Natural killer cell (primary cell): ENCODE results near the gene SAFB2. TPM values are rescaled to one million over a fixed set of nuclear protein-coding genes. Genes with fewer than 3 reads are reported as not detected.

Experiments
- ATAC-seq, 3 donors: fragments of 150-1000 bp in 2 of 3; fragments of 200-7000 bp in 1 of 3; cut with Tn5 transposase; 1 replicate in 1 of 3; 2 replicates in 2 of 3; pipeline ENCODE4 v1.10.0; 2021; ENCODE audit warnings: mild to moderate bottlenecking in 2 of 3, moderate library complexity in 2 of 3
- DNase-seq, 2 donors: peaks; one replicate each; pipeline versions ENCODE4 v3.0.0 to v3.0.0-alpha.2; 2013 to 2021; ENCODE audit warnings: mixed read lengths in 1 of 2
- H3K27ac ChIP-seq: one replicate; pipeline ENCODE4 v1.5.1; 2013; ENCODE audit warnings: mild to moderate bottlenecking, low read length
- H3K27me3 ChIP-seq: one replicate; pipeline ENCODE4 v1.6.1; 2013; ENCODE audit warnings: low read length; ENCODE audit not compliant: control insufficient read depth, insufficient read depth
- H3K36me3 ChIP-seq: one replicate; pipeline ENCODE4 v1.6.1; 2013; ENCODE audit warnings: low read length; ENCODE audit not compliant: control insufficient read depth, insufficient read depth
- H3K4me1 ChIP-seq: one replicate; pipeline ENCODE4 v1.6.1; 2013; ENCODE audit warnings: low read length; ENCODE audit not compliant: control insufficient read depth, insufficient read depth
- H3K4me3 ChIP-seq: one replicate; pipeline ENCODE4 v1.5.1; 2013; ENCODE audit warnings: low read length
- H3K9me3 ChIP-seq: one replicate; pipeline ENCODE4 v1.6.1; 2013; ENCODE audit warnings: low read length; ENCODE audit not compliant: control insufficient read depth, insufficient read depth
- H3K27ac Mint-ChIP-seq, 2 donors: one replicate each; pipeline ENCODE4 v1.8.0; 2022; ENCODE audit warnings: mild to moderate bottlenecking in 2 of 2, mixed read lengths in 2 of 2, moderate library complexity in 1 of 2
- H3K27me3 Mint-ChIP-seq, 2 donors: one replicate each; pipeline ENCODE4 v1.8.0; 2022; ENCODE audit warnings: low read depth in 2 of 2, mixed read lengths in 2 of 2
- H3K36me3 Mint-ChIP-seq: one replicate; pipeline ENCODE4 v1.8.0; 2022; ENCODE audit warnings: mixed read lengths
- H3K4me1 Mint-ChIP-seq, 2 donors: one replicate each; pipeline ENCODE4 v1.8.0; 2022; ENCODE audit warnings: mixed read lengths in 2 of 2
- H3K4me3 Mint-ChIP-seq: one replicate; pipeline ENCODE4 v1.8.0; 2022; ENCODE audit warnings: mild to moderate bottlenecking, moderate library complexity, mixed read lengths
- H3K9me3 Mint-ChIP-seq, 2 donors: one replicate each; pipeline ENCODE4 v1.8.0; 2022; ENCODE audit warnings: mixed read lengths in 2 of 2
- CTCF ChIP-seq: fragments of 200-600 bp; IDR thresholded peaks from one replicate; pipeline ENCODE4 v1.8.0; 2022; ENCODE audit warnings: antibody characterized with exemption
- WGBS: methylation state at CpG from one replicate; pipeline ENCODE4 v1.1.7; 2013; ENCODE audit warnings: missing lambda C conversion rate; ENCODE audit not compliant: insufficient coverage; 5-methylcytosine and 5-hydroxymethylcytosine counted together
- intact Hi-C: fragments of 100-400 bp; cut with micrococcal nuclease; formaldehyde crosslinking; loops from one replicate; pipeline ENCODE4 v1.14.2; 2022
- total RNA-seq, 4 donors: library from RNA; stranded (reverse); fragments of 120-200 nt in 1 of 4; gene quantifications; one replicate each; pipeline versions ENCODE4 v1.2.3 to v1.2.4, GENCODE V29; 2013 to 2022

The SAFB2 gene
- total RNA-seq, 3 donors from 2014 or later (not counting 1 experiment from before 2014, with no cell fraction given): 232 to 264 (median 258) TPM

GRCh38 chr19:5590865-5591154 lies 31.8 kb downstream of the SAFB2 start:
- H3K27me3 ChIP-seq: no peaks in the 10 kb centered on the region
- no peaks in the 10 kb centered on the region for H3K9me3 ChIP-seq
- DNase-seq: no peak
- ATAC-seq: no peak
- H3K36me3 ChIP-seq: peaks cover 79% of the 10 kb centered on the region
- Mint-ChIP-seq H3K36me3 (peaks cover 14% of the 10 kb centered on the region), H3K4me3 (no peak overlapping the region), H3K9me3 (no peaks in the 10 kb centered on the region), H3K27ac (no peak overlapping the region), H3K27me3 (no peaks in the 10 kb centered on the region), H3K4me1 (peaks cover 5 to 8% of the 10 kb centered on the region in 2 donors)
- H3K4me1 ChIP-seq: peaks cover 9% of the 10 kb centered on the region
- H3K27ac ChIP-seq: no peak overlapping the region
- no peak for TF ChIP-seq CTCF
- no peak overlapping the region for H3K4me3 ChIP-seq
- intact Hi-C loops: no loop called here
- 91% methylated on average over 9 of the region's 9 CpGs for WGBS

DNA sequence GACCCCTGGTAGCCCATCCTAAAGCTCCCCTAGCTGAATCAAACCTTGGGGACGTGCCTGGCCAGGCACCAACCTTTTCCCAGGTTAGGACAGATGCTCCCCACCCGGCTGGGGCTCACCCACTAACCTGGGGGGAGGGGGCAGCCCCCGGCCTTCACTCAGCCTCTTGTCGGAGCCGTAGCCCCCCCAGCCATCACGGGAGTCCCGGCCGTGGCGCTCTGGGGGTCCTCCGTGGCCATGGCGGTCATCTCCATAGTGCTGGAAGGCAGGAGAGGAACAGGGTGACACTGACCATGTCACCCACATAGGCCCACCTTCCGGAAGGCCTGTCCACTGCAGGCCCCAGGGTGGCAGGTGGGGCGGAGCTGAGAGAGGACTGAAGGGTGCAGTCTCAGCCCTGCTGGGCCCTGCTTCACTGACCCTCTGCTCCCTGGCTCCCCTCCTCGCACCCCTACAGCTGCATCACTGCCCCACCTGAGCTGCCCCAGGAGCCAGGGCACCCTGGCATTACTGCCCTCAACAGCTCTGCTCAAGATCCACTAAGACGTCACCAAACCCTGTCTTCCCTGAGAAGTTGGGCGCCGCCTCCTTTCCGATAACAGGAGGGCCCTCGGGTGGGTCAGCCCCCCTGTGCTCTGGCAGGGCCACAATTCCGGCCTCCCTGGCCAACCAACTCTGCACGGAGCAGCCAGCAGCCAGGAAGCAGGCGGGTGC lies 32.3 kb downstream of the SAFB2 start:
- Histone ChIP-seq H3K27ac (no peak overlapping the region), H3K4me1 (peaks cover 14% of the 10 kb centered on the region), H3K27me3 (no peaks in the 10 kb centered on the region), H3K9me3 (no peaks in the 10 kb centered on the region), H3K4me3 (no peak overlapping the region), H3K36me3 (peaks cover 75% of the 10 kb centered on the region)
- Mint-ChIP-seq H3K36me3 (peaks cover 10% of the 10 kb centered on the region), H3K27ac (no peak overlapping the region), H3K4me1 (peaks cover 9 to 12% of the 10 kb centered on the region in 2 donors), H3K27me3 (no peaks in the 10 kb centered on the region), H3K4me3 (no peak overlapping the region), H3K9me3 (no peaks in the 10 kb centered on the region)
- intact Hi-C loops: no loop called here
- ATAC-seq (no peak), DNase-seq (no peak)
- TF ChIP-seq CTCF: no peak
- WGBS: 97% methylated on average over 22 of the region's 22 CpGs

GRCh38 chr19:5588906-5589676 lies 33.5 kb downstream of the SAFB2 start:
- H3K9me3 ChIP-seq: no peaks in the 10 kb centered on the region
- H3K36me3 Mint-ChIP-seq: peaks cover 7% of the 10 kb centered on the region
- peak overlapping the region in 1 of 2 donors; percentile 45 for H3K27ac Mint-ChIP-seq
- no peaks in the 10 kb centered on the region for H3K9me3 Mint-ChIP-seq
- no peaks in the 10 kb centered on the region for H3K27me3 Mint-ChIP-seq
- no peak for TF ChIP-seq CTCF
- peaks cover 9 to 12% of the 10 kb centered on the region in 2 donors for H3K4me1 Mint-ChIP-seq
- 96% methylated on average over 30 of the region's 30 CpGs for WGBS
- peaks cover 63% of the 10 kb centered on the region for H3K36me3 ChIP-seq
- peaks cover 17% of the 10 kb centered on the region for H3K4me1 ChIP-seq
- no peak overlapping the region for H3K27ac ChIP-seq
- ATAC-seq: no peak
- no peaks in the 10 kb centered on the region for H3K27me3 ChIP-seq
- intact Hi-C loops: no loop called here
- DNase-seq: no peak
- H3K4me3 Mint-ChIP-seq: no peak overlapping the region
- H3K4me3 ChIP-seq: no peak overlapping the region
